Tibial nerve (tissue), 4 donors: ENCODE results near the gene MTCL1. TPM values are rescaled to one million over a fixed set of nuclear protein-coding genes. Genes with fewer than 3 reads are reported as not detected.

Source experiments
- DNase-seq, 2 donors: peaks; one replicate each; pipeline ENCODE4 v3.0.0-alpha.2; 2019; ENCODE audit warnings: low spot score in 2 of 2
- H3K27ac ChIP-seq, 4 donors: fragments of 200-600 bp; sonication (generic) in 3 of 4; one replicate each; pipeline ENCODE4 v1.5.1; 2017 to 2019; ENCODE audit warnings: mild to moderate bottlenecking in 1 of 4
- H3K27me3 ChIP-seq, 2 donors: fragments of 200-600 bp; sonication (generic) in 1 of 2; one replicate each; pipeline versions ENCODE4 v1.5.1 to v1.6.0; 2017 to 2019
- H3K36me3 ChIP-seq, 3 donors: fragments of 200-600 bp; sonication (generic); one replicate each; pipeline ENCODE4 v1.5.1; 2018 to 2019
- H3K4me1 ChIP-seq, 4 donors: fragments of 200-600 bp; sonication (generic) in 3 of 4; one replicate each; pipeline ENCODE4 v1.5.1; 2017 to 2019
- H3K4me3 ChIP-seq, 4 donors: fragments of 200-600 bp; sonication (generic) in 3 of 4; one replicate each; pipeline ENCODE4 v1.5.1; 2017 to 2019; ENCODE audit warnings: mild to moderate bottlenecking in 1 of 4, moderate library complexity in 1 of 4
- H3K9me3 ChIP-seq, 4 donors: fragments of 200-600 bp; sonication (generic) in 3 of 4; one replicate each; pipeline ENCODE4 v1.5.1; 2017 to 2019
- EP300 ChIP-seq, 2 donors: sonication (generic); formaldehyde crosslinking; IDR thresholded peaks; one replicate each; pipeline ENCODE4 v1.6.1; 2017; ENCODE audit warnings: antibody characterized with exemption in 2 of 2, mild to moderate bottlenecking in 1 of 2
- POLR2A ChIP-seq, 2 donors: fragments of 450-650 bp; IDR thresholded peaks; one replicate each; pipeline ENCODE4 v1.6.1; 2017; ENCODE audit warnings: antibody characterized with exemption in 2 of 2, mild to moderate bottlenecking in 2 of 2, moderate library complexity in 2 of 2
- WGBS, 2 donors: methylation state at CpG; one replicate each; pipeline ENCODE4 v1.1.5; 2018; 5-methylcytosine and 5-hydroxymethylcytosine counted together
- total RNA-seq, 4 donors: library from RNA; depleted of rRNA; stranded (reverse); fragments of >200 nt; gene quantifications; one replicate each; pipeline ENCODE4 v1.1.0, GENCODE V29; 2016
- TF ChIP-seq, protein P1 (sequence below), 5 experiments: fragments of 200-600 bp in 3 of 5; fragments of 450-650 bp in 2 of 5; sonication (generic) in 3 of 5; IDR thresholded peaks; one replicate each; pipeline ENCODE4 v1.5.1; 2016 to 2019; ENCODE audit warnings: antibody characterized with exemption in 5 of 5, mild to moderate bottlenecking in 3 of 5, moderate library complexity in 2 of 5

The MTCL1 gene
- total RNA-seq, 4 donors from 2014 or later = 4.6 to 18.3 (median 5.3) TPM

DNA sequence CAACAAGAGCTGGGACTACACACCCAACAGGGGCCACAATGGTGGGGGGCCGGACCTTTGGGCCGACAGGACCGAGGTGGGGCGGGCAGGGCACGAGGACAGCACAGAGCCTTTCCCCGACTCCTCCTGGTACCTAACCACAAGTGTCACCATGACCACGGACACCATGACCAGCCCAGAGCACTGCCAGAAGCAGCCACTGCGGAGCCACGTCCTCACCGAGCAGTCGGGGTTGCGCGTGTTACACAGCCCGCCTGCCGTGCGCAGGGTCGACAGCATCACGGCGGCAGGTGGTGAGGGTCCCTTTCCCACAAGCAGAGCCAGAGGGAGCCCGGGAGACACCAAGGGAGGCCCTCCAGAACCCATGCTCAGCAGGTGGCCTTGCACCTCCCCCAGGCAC lies 119.5 kb downstream of the MTCL1 start:
- Histone ChIP-seq H3K27ac (no peak overlapping the region), H3K4me3 (no peak overlapping the region), H3K9me3 (no peaks in the 10 kb centered on the region), H3K4me1 (no peaks in the 10 kb centered on the region), H3K27me3 (no peaks in the 10 kb centered on the region), H3K36me3 (peaks cover 0 to 47% (median 0%) of the 10 kb centered on the region in 3 donors)
- WGBS, 2 donors = 99% methylated on average over 17 to 20 of the region's 20 CpGs
- TF ChIP-seq, protein P1, sequence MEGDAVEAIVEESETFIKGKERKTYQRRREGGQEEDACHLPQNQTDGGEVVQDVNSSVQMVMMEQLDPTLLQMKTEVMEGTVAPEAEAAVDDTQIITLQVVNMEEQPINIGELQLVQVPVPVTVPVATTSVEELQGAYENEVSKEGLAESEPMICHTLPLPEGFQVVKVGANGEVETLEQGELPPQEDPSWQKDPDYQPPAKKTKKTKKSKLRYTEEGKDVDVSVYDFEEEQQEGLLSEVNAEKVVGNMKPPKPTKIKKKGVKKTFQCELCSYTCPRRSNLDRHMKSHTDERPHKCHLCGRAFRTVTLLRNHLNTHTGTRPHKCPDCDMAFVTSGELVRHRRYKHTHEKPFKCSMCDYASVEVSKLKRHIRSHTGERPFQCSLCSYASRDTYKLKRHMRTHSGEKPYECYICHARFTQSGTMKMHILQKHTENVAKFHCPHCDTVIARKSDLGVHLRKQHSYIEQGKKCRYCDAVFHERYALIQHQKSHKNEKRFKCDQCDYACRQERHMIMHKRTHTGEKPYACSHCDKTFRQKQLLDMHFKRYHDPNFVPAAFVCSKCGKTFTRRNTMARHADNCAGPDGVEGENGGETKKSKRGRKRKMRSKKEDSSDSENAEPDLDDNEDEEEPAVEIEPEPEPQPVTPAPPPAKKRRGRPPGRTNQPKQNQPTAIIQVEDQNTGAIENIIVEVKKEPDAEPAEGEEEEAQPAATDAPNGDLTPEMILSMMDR (IDR thresholded peaks at IDR 0.05) = no peak
- TF ChIP-seq POLR2A (IDR thresholded peaks at IDR 0.05) = no peak
- no peak for TF ChIP-seq EP300 (IDR thresholded peaks at IDR 0.05)
- no peak for DNase-seq

DNA sequence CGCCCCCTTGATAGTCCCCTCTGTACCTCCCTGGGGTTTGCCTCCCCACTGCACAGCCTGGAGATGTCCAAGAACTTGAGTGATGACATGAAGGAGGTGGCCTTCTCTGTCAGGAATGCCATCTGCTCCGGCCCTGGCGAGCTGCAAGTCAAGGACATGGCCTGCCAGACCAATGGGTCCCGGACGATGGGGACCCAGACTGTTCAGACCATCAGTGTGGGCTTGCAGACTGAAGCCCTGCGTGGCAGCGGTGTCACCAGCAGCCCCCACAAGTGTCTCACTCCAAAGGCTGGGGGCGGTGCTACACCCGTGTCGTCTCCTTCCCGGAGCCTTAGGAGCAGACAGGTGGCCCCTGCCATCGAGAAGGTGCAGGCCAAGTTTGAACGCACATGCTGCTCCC lies 119.9 kb downstream of the MTCL1 start:
- WGBS, 2 donors = 94% methylated on average over 13 of the region's 13 CpGs; no CpG with 5 or more reads in 1 of the 2 donors
- H3K4me3 ChIP-seq = no peak overlapping the region
- TF ChIP-seq, protein P1 (IDR thresholded peaks at IDR 0.05) = no peak
- no peak for TF ChIP-seq POLR2A (IDR thresholded peaks at IDR 0.05)
- no peak for TF ChIP-seq EP300 (IDR thresholded peaks at IDR 0.05)
- no peak for DNase-seq
- no peak overlapping the region for H3K27ac ChIP-seq
- peaks cover 0 to 43% (median 0%) of the 10 kb centered on the region in 3 donors for H3K36me3 ChIP-seq
- H3K27me3 ChIP-seq = no peaks in the 10 kb centered on the region
- no peaks in the 10 kb centered on the region for H3K9me3 ChIP-seq
- no peaks in the 10 kb centered on the region for H3K4me1 ChIP-seq

DNA sequence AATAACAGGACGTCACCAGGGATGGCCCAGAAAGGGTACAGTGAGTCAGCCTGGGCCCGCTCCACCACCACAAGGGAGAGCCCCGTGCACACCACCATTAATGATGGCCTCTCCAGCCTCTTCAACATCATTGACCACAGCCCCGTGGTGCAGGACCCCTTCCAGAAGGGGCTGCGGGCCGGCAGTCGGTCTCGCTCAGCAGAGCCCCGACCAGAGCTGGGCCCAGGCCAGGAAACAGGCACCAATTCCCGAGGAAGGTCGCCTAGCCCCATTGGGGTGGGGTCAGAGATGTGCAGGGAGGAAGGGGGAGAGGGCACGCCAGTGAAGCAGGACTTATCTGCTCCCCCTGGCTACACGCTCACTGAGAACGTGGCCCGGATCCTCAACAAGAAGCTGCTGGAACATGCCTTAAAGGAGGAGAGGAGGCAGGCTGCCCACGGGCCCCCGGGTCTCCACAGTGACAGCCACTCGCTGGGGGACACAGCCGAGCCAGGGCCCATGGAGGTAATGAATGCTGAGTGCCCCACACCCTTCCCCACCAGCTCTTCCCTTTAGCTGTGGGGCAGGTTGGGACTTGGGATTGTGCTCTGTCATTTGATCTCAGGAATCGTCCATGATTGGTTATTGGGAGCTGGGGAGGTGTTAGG lies 120.5 kb downstream of the MTCL1 start:
- no peaks in the 10 kb centered on the region for H3K27me3 ChIP-seq
- TF ChIP-seq EP300 (IDR thresholded peaks at IDR 0.05) (no peak), POLR2A (IDR thresholded peaks at IDR 0.05) (no peak)
- TF ChIP-seq, protein P1 (IDR thresholded peaks at IDR 0.05) = no peak
- H3K9me3 ChIP-seq = no peaks in the 10 kb centered on the region
- peaks cover 0 to 37% (median 0%) of the 10 kb centered on the region in 3 donors for H3K36me3 ChIP-seq
- H3K4me1 ChIP-seq = no peaks in the 10 kb centered on the region
- WGBS, 2 donors = 91 to 93% methylated on average over 17 to 18 of the region's 20 CpGs
- H3K27ac ChIP-seq = no peak overlapping the region
- no peak overlapping the region for H3K4me3 ChIP-seq
- no peak for DNase-seq

- no peak for DNase-seq
- no peak overlapping the region for H3K27ac ChIP-seq
- no peaks in the 10 kb centered on the region for H3K4me1 ChIP-seq
- no peaks in the 10 kb centered on the region for H3K27me3 ChIP-seq
- H3K9me3 ChIP-seq = no peaks in the 10 kb centered on the region
- TF ChIP-seq EP300 (IDR thresholded peaks at IDR 0.05) (no peak), POLR2A (IDR thresholded peaks at IDR 0.05) (no peak)
- TF ChIP-seq, protein P1 (IDR thresholded peaks at IDR 0.05) = no peak
- H3K4me3 ChIP-seq = no peak overlapping the region
- peaks cover 0 to 37% (median 0%) of the 10 kb centered on the region in 3 donors for H3K36me3 ChIP-seq
- WGBS, 2 donors = 77 to 89% methylated on average over 3 of the region's 3 CpGs
Observed at GRCh38 chr18:8826514-8826913, 121.2 kb downstream of the MTCL1 start.

DNA sequence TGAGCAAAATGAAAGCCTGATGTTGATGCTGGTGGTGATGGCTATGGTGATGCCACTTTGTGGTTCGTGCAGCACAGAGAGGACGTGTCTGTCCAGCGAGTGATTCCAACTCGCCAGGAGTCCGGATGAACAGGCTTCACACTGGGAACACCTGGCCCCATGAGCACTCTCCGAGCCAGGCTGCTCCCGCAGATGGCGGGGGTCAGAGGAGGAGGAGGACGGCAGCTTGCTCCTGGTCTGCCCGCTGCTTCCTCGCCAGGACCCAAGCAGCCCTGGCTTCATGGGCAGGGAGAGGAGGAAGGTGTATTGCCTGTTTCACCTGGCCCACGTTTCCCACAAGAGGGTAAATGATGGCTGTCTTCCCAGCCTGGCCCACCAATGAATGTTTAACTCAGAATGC lies 121.6 kb downstream of the MTCL1 start:
- 92 to 93% methylated on average over 12 of the region's 12 CpGs for WGBS, 2 donors
- H3K27ac ChIP-seq = no peak overlapping the region
- H3K36me3 ChIP-seq = peaks cover 0 to 37% (median 0%) of the 10 kb centered on the region in 3 donors
- H3K9me3 ChIP-seq = no peaks in the 10 kb centered on the region
- H3K4me1 ChIP-seq = no peaks in the 10 kb centered on the region
- no peak overlapping the region for H3K4me3 ChIP-seq
- DNase-seq = no peak
- no peaks in the 10 kb centered on the region for H3K27me3 ChIP-seq
- TF ChIP-seq, protein P1 (IDR thresholded peaks at IDR 0.05) = no peak
- TF ChIP-seq EP300 (IDR thresholded peaks at IDR 0.05) = no peak
- no peak for TF ChIP-seq POLR2A (IDR thresholded peaks at IDR 0.05)
